ENCODE measurements around the gene TENT4A.
A peak's percentile ranks its signal among the peaks of the same experiment; 100 is the strongest.

DNA sequence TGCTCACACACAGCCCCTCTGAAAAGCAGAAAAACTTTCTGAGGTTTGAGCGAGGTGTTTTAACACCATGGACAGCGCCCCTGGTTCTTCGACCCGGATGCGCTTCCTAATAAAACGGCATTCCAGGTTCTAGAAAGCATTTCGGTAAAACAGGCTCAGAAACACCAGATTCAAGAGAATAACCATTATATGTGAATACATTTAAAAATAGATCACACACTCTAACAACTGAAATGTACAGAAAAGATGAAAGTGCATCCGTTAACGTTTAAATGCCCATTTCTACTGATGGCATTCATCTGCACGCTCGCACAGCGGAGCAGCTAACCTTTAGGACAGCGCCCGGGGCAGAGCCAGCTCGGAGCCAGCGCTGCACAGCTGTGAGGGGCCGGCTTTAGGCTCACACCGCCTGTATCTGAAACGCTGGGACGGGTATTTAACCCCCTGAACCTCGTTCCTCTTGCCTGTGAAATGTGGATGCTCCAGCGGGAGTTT is 26.3 kb upstream of the TENT4A start:
- TF ChIP-seq, protein P1, sequence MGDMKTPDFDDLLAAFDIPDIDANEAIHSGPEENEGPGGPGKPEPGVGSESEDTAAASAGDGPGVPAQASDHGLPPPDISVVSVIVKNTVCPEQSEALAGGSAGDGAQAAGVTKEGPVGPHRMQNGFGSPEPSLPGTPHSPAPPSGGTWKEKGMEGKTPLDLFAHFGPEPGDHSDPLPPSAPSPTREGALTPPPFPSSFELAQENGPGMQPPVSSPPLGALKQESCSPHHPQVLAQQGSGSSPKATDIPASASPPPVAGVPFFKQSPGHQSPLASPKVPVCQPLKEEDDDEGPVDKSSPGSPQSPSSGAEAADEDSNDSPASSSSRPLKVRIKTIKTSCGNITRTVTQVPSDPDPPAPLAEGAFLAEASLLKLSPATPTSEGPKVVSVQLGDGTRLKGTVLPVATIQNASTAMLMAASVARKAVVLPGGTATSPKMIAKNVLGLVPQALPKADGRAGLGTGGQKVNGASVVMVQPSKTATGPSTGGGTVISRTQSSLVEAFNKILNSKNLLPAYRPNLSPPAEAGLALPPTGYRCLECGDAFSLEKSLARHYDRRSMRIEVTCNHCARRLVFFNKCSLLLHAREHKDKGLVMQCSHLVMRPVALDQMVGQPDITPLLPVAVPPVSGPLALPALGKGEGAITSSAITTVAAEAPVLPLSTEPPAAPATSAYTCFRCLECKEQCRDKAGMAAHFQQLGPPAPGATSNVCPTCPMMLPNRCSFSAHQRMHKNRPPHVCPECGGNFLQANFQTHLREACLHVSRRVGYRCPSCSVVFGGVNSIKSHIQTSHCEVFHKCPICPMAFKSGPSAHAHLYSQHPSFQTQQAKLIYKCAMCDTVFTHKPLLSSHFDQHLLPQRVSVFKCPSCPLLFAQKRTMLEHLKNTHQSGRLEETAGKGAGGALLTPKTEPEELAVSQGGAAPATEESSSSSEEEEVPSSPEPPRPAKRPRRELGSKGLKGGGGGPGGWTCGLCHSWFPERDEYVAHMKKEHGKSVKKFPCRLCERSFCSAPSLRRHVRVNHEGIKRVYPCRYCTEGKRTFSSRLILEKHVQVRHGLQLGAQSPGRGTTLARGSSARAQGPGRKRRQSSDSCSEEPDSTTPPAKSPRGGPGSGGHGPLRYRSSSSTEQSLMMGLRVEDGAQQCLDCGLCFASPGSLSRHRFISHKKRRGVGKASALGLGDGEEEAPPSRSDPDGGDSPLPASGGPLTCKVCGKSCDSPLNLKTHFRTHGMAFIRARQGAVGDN (IDR thresholded peaks at IDR 0.05): no peak
- no peak for TF ChIP-seq FOXM1 (IDR thresholded peaks at IDR 0.05; ENCODE audit: low read depth, low read length)
- TF ChIP-seq EGR1 (IDR thresholded peaks at IDR 0.05; ENCODE audit: borderline replicate concordance in 1 of 2, low read depth in 2 of 2, low read length in 2 of 2): no peak
- TF ChIP-seq GABPA (IDR thresholded peaks at IDR 0.05; ENCODE audit: low read depth): 0 out of 2 replicates have a peak, but pooled peaks have one; percentile 39
- TF ChIP-seq, protein P2, sequence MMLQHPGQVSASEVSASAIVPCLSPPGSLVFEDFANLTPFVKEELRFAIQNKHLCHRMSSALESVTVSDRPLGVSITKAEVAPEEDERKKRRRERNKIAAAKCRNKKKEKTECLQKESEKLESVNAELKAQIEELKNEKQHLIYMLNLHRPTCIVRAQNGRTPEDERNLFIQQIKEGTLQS (IDR thresholded peaks at IDR 0.05; ENCODE audit: borderline replicate concordance, extremely low read depth, low read depth, low read length): no peak
- TF ChIP-seq ASH2L (IDR thresholded peaks at IDR 0.05; ENCODE audit: borderline replicate concordance, low read depth): no peak
